PC-9 (cell line): ENCODE results near the gene HLA-DRB1. TPM values are rescaled to one million over a fixed set of nuclear protein-coding genes. Genes with fewer than 3 reads are reported as not detected.

Experiments
- BruUV-seq: library from RNA; stranded (reverse); fragments of 400-500 nt; replicated peaks from 2 replicates; lab custom pipeline; 2021; lab: Mats Ljungman, UMichigan
- CTCF ChIA-PET: fragments of 300-600 bp; sonication (Branson Sonifier 250); formaldehyde crosslinking; loops from one replicate; lab custom pipeline; 2022; ENCODE audit warnings: antibody characterized with exemption; lab: Charles Lee
- POLR2A ChIA-PET: fragments of 300-600 bp; sonication (Branson Sonifier 250); formaldehyde crosslinking; loops from one replicate; lab custom pipeline; 2022; ENCODE audit warnings: antibody characterized with exemption; ENCODE audit not compliant: unreplicated experiment; lab: Charles Lee
- DNase-seq, 2 experiments: peaks; one replicate each; pipeline versions ENCODE4 v3.0.0 to v3.0.0-alpha.2; 2015 to 2022; ENCODE audit warnings: mixed read lengths in 1 of 2
- H2AFZ ChIP-seq: fragments of 200-600 bp; sonication (generic); 2 replicates; pipeline ENCODE4 v1.8.1; 2017; ENCODE audit warnings: antibody characterized with exemption
- H3F3A ChIP-seq: fragments of 200-600 bp; sonication (generic); 2 replicates; pipeline ENCODE4 v1.8.1; 2017; ENCODE audit warnings: antibody characterized with exemption, mild to moderate bottlenecking, low read depth; ENCODE audit not compliant: insufficient read depth
- H3K27ac ChIP-seq: fragments of 200-600 bp; sonication (generic); 2 replicates; pipeline ENCODE4 v1.6.1; 2016; ENCODE audit warnings: mixed run types
- H3K27me3 ChIP-seq: fragments of 200-600 bp; sonication (generic); 2 replicates; pipeline ENCODE4 v1.6.1; 2016; ENCODE audit warnings: low read depth, mixed run types; ENCODE audit not compliant: insufficient read depth
- H3K36me3 ChIP-seq: fragments of 200-600 bp; sonication (generic); 2 replicates; pipeline ENCODE4 v1.6.1; 2016; ENCODE audit warnings: low read depth, mixed run types
- H3K4me1 ChIP-seq: fragments of 200-600 bp; sonication (generic); replicated peaks from 2 replicates; pipeline ENCODE4 v1.6.1; 2016; ENCODE audit warnings: mixed run types; ENCODE audit not compliant: insufficient read depth
- H3K4me2 ChIP-seq: fragments of 200-600 bp; sonication (generic); 2 replicates; pipeline ENCODE4 v1.6.1; 2017; ENCODE audit warnings: mixed run types
- H3K4me3 ChIP-seq: fragments of 200-600 bp; sonication (generic); 2 replicates; pipeline ENCODE4 v1.6.1; 2016; ENCODE audit warnings: mixed run types
- H3K79me2 ChIP-seq: fragments of 200-600 bp; sonication (generic); 2 replicates; pipeline ENCODE4 v1.6.1; 2017; ENCODE audit warnings: low read depth, mixed run types
- H3K9me2 ChIP-seq: fragments of 200-600 bp; sonication (generic); 2 replicates; pipeline ENCODE4 v1.8.1; 2017; ENCODE audit warnings: mild to moderate bottlenecking; ENCODE audit not compliant: insufficient read depth
- H3K9me3 ChIP-seq: fragments of 200-600 bp; sonication (generic); 2 replicates; pipeline ENCODE4 v1.8.1; 2016; ENCODE audit warnings: low read depth; ENCODE audit not compliant: insufficient read depth
- H4K20me1 ChIP-seq: fragments of 200-600 bp; sonication (generic); 2 replicates; pipeline ENCODE4 v1.8.1; 2017; ENCODE audit not compliant: insufficient read depth
- CTCF ChIP-seq: fragments of 200-600 bp; sonication (generic); conservative IDR thresholded peaks from 2 replicates; pipeline ENCODE4 v1.6.1; 2017; ENCODE audit warnings: mixed run types, antibody characterized with exemption, mild to moderate bottlenecking, moderate library complexity
- EZH2 ChIP-seq: fragments of 200-600 bp; sonication (generic); IDR thresholded peaks from 2 replicates; pipeline ENCODE4 v1.8.0; 2017; ENCODE audit warnings: antibody characterized with exemption, low read depth
- intact Hi-C: fragments of 100-400 bp; cut with micrococcal nuclease; formaldehyde crosslinking; loops from one replicate; pipeline ENCODE4 v1.10.0; 2022; ENCODE audit not compliant: unreplicated experiment
- total RNA-seq: library from RNA; stranded (reverse); gene quantifications from 2 replicates; pipeline ENCODE4 v1.2.3, GENCODE V29; 2021

Gene HLA-DRB1
- total RNA-seq, 1 experiment from 2014 or later = 3.1 TPM

- POLR2A ChIA-PET = no interaction called here
- H3K4me2 ChIP-seq = no peak overlapping the region
- H3K9me2 ChIP-seq = no peaks in the 10 kb centered on the region
- no peaks in the 10 kb centered on the region for H3K36me3 ChIP-seq
- no peak overlapping the region for H2AFZ ChIP-seq
- H3K27me3 ChIP-seq = no peaks in the 10 kb centered on the region; the same call in 1 of the 2 replicates
- no peaks in the 10 kb centered on the region for H3K9me3 ChIP-seq
- no TSS peak for BruUV-seq
- no peaks in the 10 kb centered on the region for H4K20me1 ChIP-seq
- no peak overlapping the region for H3K4me3 ChIP-seq
- no peak overlapping the region for H3K27ac ChIP-seq
- TF ChIP-seq CTCF = no peak
- no peak for TF ChIP-seq EZH2
- H3K4me1 ChIP-seq = no peaks in the 10 kb centered on the region
- no peaks in the 10 kb centered on the region for H3K79me2 ChIP-seq
- DNase-seq = no peak
- no peaks in the 10 kb centered on the region for H3F3A ChIP-seq
- intact Hi-C loops = no loop called here
- CTCF ChIA-PET = no interaction called here
Measured at GRCh38 chr6:32576250-32576649, 13.4 kb downstream of the HLA-DRB1 start.

GRCh38 chr6:32570363-32570905 lies 19.2 kb downstream of the HLA-DRB1 start:
- no peak for DNase-seq
- H3F3A ChIP-seq = no peaks in the 10 kb centered on the region
- no peaks in the 10 kb centered on the region for H3K27me3 ChIP-seq
- H3K27ac ChIP-seq = no peak overlapping the region
- intact Hi-C loops = no loop called here
- no peaks in the 10 kb centered on the region for H3K79me2 ChIP-seq
- H3K4me3 ChIP-seq = no peak overlapping the region
- no peaks in the 10 kb centered on the region for H3K9me3 ChIP-seq
- no peaks in the 10 kb centered on the region for H3K36me3 ChIP-seq
- POLR2A ChIA-PET = no interaction called here
- BruUV-seq = no TSS peak
- CTCF ChIA-PET = interaction anchor here (0.6 kb wide), 1 partner anchor 419 kb away, joined by 3 read pairs; no protein-coding TSS in a partner anchor
- no peaks in the 10 kb centered on the region for H4K20me1 ChIP-seq
- H3K4me1 ChIP-seq = no peaks in the 10 kb centered on the region
- H3K9me2 ChIP-seq = no peaks in the 10 kb centered on the region
- TF ChIP-seq CTCF (no peak), EZH2 (no peak)
- no peak overlapping the region for H3K4me2 ChIP-seq
- no peak overlapping the region for H2AFZ ChIP-seq

GRCh38 chr6:32568561-32568960 lies 21.1 kb downstream of the HLA-DRB1 start:
- H3K9me2 ChIP-seq = no peaks in the 10 kb centered on the region
- H3K79me2 ChIP-seq = no peaks in the 10 kb centered on the region
- intact Hi-C loops = no loop called here
- TF ChIP-seq EZH2 (no peak), CTCF (no peak)
- POLR2A ChIA-PET = interaction anchor here (0.5 kb wide), 1 partner anchor 39 kb away, joined by 4 read pairs; no protein-coding TSS in a partner anchor
- BruUV-seq = no TSS peak
- no peak overlapping the region for H3K27ac ChIP-seq
- H3K4me2 ChIP-seq = no peak overlapping the region
- no peaks in the 10 kb centered on the region; the same call in 1 of the 2 replicates for H3K27me3 ChIP-seq
- CTCF ChIA-PET = no interaction called here
- no peaks in the 10 kb centered on the region for H4K20me1 ChIP-seq
- no peaks in the 10 kb centered on the region for H3F3A ChIP-seq
- no peak overlapping the region for H2AFZ ChIP-seq
- no peak overlapping the region for H3K4me3 ChIP-seq
- H3K4me1 ChIP-seq = no peaks in the 10 kb centered on the region
- H3K36me3 ChIP-seq = no peaks in the 10 kb centered on the region
- H3K9me3 ChIP-seq = no peaks in the 10 kb centered on the region
- DNase-seq = no peak
